ENCODE measurements around the gene PPP1R12B.
"Not testable (repeated sequence)": the region's sequence is repeated elsewhere in the genome, so short reads cannot be mapped to it uniquely, and the experiment has no call there.

The PPP1R12B gene

GRCh38 chr1:202543537-202543936 is 195.0 kb downstream of the PPP1R12B start:
- H3K36me3 ChIP-seq (ENCODE audit: control insufficient read depth, insufficient read depth, low read length, severe bottlenecking); H3K9me3 ChIP-seq (ENCODE audit: control insufficient read depth, low read length); H3K9ac ChIP-seq (ENCODE audit: low read length); H3K27me3 ChIP-seq (replicated peaks; ENCODE audit: control insufficient read depth, insufficient read depth, low read length); DNase-seq (ENCODE audit: low read depth): not testable (repeated sequence)
- H3K4me3 ChIP-seq (ENCODE audit: low read length): peak overlapping the region; percentile 10
- H3K4me1 ChIP-seq (ENCODE audit: control insufficient read depth, insufficient read depth, low read length): peaks cover 40% of the 10 kb centered on the region

- not testable (repeated sequence) for H3K4me3 ChIP-seq (ENCODE audit: low read length); H3K9ac ChIP-seq (ENCODE audit: low read length); H3K36me3 ChIP-seq (ENCODE audit: control insufficient read depth, insufficient read depth, low read length, severe bottlenecking); H3K27me3 ChIP-seq (replicated peaks; ENCODE audit: control insufficient read depth, insufficient read depth, low read length); DNase-seq (ENCODE audit: low read depth); H3K9me3 ChIP-seq (ENCODE audit: control insufficient read depth, low read length)
- peaks cover 28% of the 10 kb centered on the region for H3K4me1 ChIP-seq (ENCODE audit: control insufficient read depth, insufficient read depth, low read length)
Observed at GRCh38 chr1:202544766-202545449, 196.4 kb downstream of the PPP1R12B start.

GRCh38 chr1:202545647-202546303 is 197.3 kb downstream of the PPP1R12B start:
- DNase-seq (ENCODE audit: low read depth); H3K4me3 ChIP-seq (ENCODE audit: low read length); H3K36me3 ChIP-seq (ENCODE audit: control insufficient read depth, insufficient read depth, low read length, severe bottlenecking); H3K9ac ChIP-seq (ENCODE audit: low read length); H3K9me3 ChIP-seq (ENCODE audit: control insufficient read depth, low read length); H3K27me3 ChIP-seq (replicated peaks; ENCODE audit: control insufficient read depth, insufficient read depth, low read length): not testable (repeated sequence)
- peaks cover 20% of the 10 kb centered on the region for H3K4me1 ChIP-seq (ENCODE audit: control insufficient read depth, insufficient read depth, low read length)

GRCh38 chr1:202546377-202546776 is 197.9 kb downstream of the PPP1R12B start:
- H3K4me3 ChIP-seq (ENCODE audit: low read length): peak overlapping the region; percentile 28
- not testable (repeated sequence) for H3K9me3 ChIP-seq (ENCODE audit: control insufficient read depth, low read length); H3K27me3 ChIP-seq (replicated peaks; ENCODE audit: control insufficient read depth, insufficient read depth, low read length); H3K9ac ChIP-seq (ENCODE audit: low read length); H3K36me3 ChIP-seq (ENCODE audit: control insufficient read depth, insufficient read depth, low read length, severe bottlenecking); DNase-seq (ENCODE audit: low read depth)
- peaks cover 19% of the 10 kb centered on the region for H3K4me1 ChIP-seq (ENCODE audit: control insufficient read depth, insufficient read depth, low read length)

GRCh38 chr1:202546796-202547195 is 198.3 kb downstream of the PPP1R12B start:
- DNase-seq (ENCODE audit: low read depth); H3K9ac ChIP-seq (ENCODE audit: low read length); H3K9me3 ChIP-seq (ENCODE audit: control insufficient read depth, low read length); H3K27me3 ChIP-seq (replicated peaks; ENCODE audit: control insufficient read depth, insufficient read depth, low read length); H3K36me3 ChIP-seq (ENCODE audit: control insufficient read depth, insufficient read depth, low read length, severe bottlenecking): not testable (repeated sequence)
- peaks cover 19% of the 10 kb centered on the region for H3K4me1 ChIP-seq (ENCODE audit: control insufficient read depth, insufficient read depth, low read length)
- peak overlapping the region; percentile 28 for H3K4me3 ChIP-seq (ENCODE audit: low read length)

- no peaks in the 10 kb centered on the region for H3K36me3 ChIP-seq (ENCODE audit: control insufficient read depth, insufficient read depth, low read length, severe bottlenecking)
- no peak overlapping the region for H3K4me3 ChIP-seq (ENCODE audit: low read length)
- no peak overlapping the region for H3K9ac ChIP-seq (ENCODE audit: low read length)
- DNase-seq (ENCODE audit: low read depth): no peak
- H3K4me1 ChIP-seq (ENCODE audit: control insufficient read depth, insufficient read depth, low read length): peaks cover 17% of the 10 kb centered on the region
- no peaks in the 10 kb centered on the region for H3K27me3 ChIP-seq (replicated peaks; ENCODE audit: control insufficient read depth, insufficient read depth, low read length)
- no peaks in the 10 kb centered on the region for H3K9me3 ChIP-seq (ENCODE audit: control insufficient read depth, low read length)
Observed at GRCh38 chr1:202547215-202547614, 198.7 kb downstream of the PPP1R12B start.

- peaks cover 21% of the 10 kb centered on the region for H3K4me1 ChIP-seq (ENCODE audit: control insufficient read depth, insufficient read depth, low read length)
- H3K9me3 ChIP-seq (ENCODE audit: control insufficient read depth, low read length); DNase-seq (ENCODE audit: low read depth); H3K4me3 ChIP-seq (ENCODE audit: low read length); H3K36me3 ChIP-seq (ENCODE audit: control insufficient read depth, insufficient read depth, low read length, severe bottlenecking); H3K9ac ChIP-seq (ENCODE audit: low read length); H3K27me3 ChIP-seq (replicated peaks; ENCODE audit: control insufficient read depth, insufficient read depth, low read length): not testable (repeated sequence)
Observed at GRCh38 chr1:202550088-202550487, 201.6 kb downstream of the PPP1R12B start.

- Histone ChIP-seq H3K9ac (ENCODE audit: low read length) (no peak overlapping the region), H3K27me3 (replicated peaks; ENCODE audit: control insufficient read depth, insufficient read depth, low read length) (no peaks in the 10 kb centered on the region), H3K9me3 (ENCODE audit: control insufficient read depth, low read length) (no peaks in the 10 kb centered on the region), H3K4me3 (ENCODE audit: low read length) (no peak overlapping the region), H3K4me1 (ENCODE audit: control insufficient read depth, insufficient read depth, low read length) (peaks cover 16% of the 10 kb centered on the region), H3K36me3 (ENCODE audit: control insufficient read depth, insufficient read depth, low read length, severe bottlenecking) (no peaks in the 10 kb centered on the region)
- peak; percentile 9 for DNase-seq (ENCODE audit: low read depth)
Observed at GRCh38 chr1:202551683-202552082, 203.2 kb downstream of the PPP1R12B start.

GRCh38 chr1:202552615-202553014 is 204.1 kb downstream of the PPP1R12B start:
- peaks cover 13% of the 10 kb centered on the region for H3K4me1 ChIP-seq (ENCODE audit: control insufficient read depth, insufficient read depth, low read length)
- H3K36me3 ChIP-seq (ENCODE audit: control insufficient read depth, insufficient read depth, low read length, severe bottlenecking); H3K9me3 ChIP-seq (ENCODE audit: control insufficient read depth, low read length); H3K4me3 ChIP-seq (ENCODE audit: low read length); H3K9ac ChIP-seq (ENCODE audit: low read length); H3K27me3 ChIP-seq (replicated peaks; ENCODE audit: control insufficient read depth, insufficient read depth, low read length): not testable (repeated sequence)
- DNase-seq (ENCODE audit: low read depth): peak; percentile 76

GRCh38 chr1:202553078-202553477 is 204.6 kb downstream of the PPP1R12B start:
- not testable (repeated sequence) for H3K9me3 ChIP-seq (ENCODE audit: control insufficient read depth, low read length); DNase-seq (ENCODE audit: low read depth)

GRCh38 chr1:202553560-202554038 is 205.1 kb downstream of the PPP1R12B start:
- H3K4me3 ChIP-seq (ENCODE audit: low read length): no peak overlapping the region
- no peaks in the 10 kb centered on the region for H3K9me3 ChIP-seq (ENCODE audit: control insufficient read depth, low read length)
- DNase-seq (ENCODE audit: low read depth): peak; percentile 10
- H3K4me1 ChIP-seq (ENCODE audit: control insufficient read depth, insufficient read depth, low read length): peaks cover 19% of the 10 kb centered on the region
- no peaks in the 10 kb centered on the region for H3K27me3 ChIP-seq (replicated peaks; ENCODE audit: control insufficient read depth, insufficient read depth, low read length)
- no peak overlapping the region for H3K9ac ChIP-seq (ENCODE audit: low read length)
- no peaks in the 10 kb centered on the region for H3K36me3 ChIP-seq (ENCODE audit: control insufficient read depth, insufficient read depth, low read length, severe bottlenecking)

More at GRCh38 chr1:202553078-202553477, 204.6 kb downstream of the PPP1R12B start:
- peaks cover 17% of the 10 kb centered on the region for H3K4me1 ChIP-seq (ENCODE audit: control insufficient read depth, insufficient read depth, low read length)
- not testable (repeated sequence) for H3K27me3 ChIP-seq (replicated peaks; ENCODE audit: control insufficient read depth, insufficient read depth, low read length); H3K36me3 ChIP-seq (ENCODE audit: control insufficient read depth, insufficient read depth, low read length, severe bottlenecking); H3K9ac ChIP-seq (ENCODE audit: low read length); H3K4me3 ChIP-seq (ENCODE audit: low read length)

Data from adipocyte (in vitro differentiated cells).